ENCODE results near the gene ZNF14. TPM values are rescaled to one million over a fixed set of nuclear protein-coding genes. Genes with fewer than 3 reads are reported as not detected.

ZNF14 gene
- total and polyA plus RNA-seq, 2 experiments from 2014 or later: 4.6 to 7.3 TPM

DNA sequence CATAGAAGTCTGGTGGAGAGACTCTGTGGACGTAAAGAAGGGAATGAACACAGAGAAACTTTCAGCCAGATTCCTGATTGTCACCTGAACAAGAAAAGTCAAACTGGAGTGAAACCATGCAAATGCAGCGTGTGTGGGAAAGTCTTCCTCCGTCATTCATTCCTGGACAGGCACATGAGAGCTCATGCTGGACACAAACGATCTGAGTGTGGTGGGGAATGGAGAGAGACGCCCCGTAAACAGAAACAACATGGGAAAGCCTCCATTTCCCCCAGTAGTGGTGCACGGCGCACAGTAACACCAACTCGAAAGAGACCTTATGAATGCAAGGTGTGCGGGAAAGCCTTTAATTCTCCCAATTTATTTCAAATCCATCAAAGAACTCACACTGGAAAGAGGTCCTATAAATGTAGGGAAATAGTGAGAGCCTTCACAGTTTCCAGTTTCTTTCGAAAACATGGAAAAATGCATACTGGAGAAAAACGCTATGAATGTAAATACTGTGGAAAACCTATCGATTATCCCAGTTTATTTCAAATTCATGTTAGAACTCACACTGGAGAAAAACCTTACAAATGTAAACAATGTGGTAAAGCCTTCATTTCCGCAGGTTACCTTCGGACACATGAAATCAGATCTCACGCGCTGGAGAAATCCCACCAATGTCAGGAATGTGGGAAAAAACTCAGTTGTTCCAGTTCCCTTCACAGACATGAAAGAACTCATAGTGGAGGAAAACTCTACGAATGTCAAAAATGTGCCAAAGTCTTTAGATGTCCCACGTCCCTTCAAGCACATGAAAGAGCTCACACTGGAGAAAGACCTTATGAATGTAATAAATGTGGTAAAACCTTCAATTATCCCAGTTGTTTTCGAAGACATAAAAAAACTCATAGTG, 53.5 kb downstream of the ZNF14 start:
- 98% methylated on average over 20 of the region's 20 CpGs for WGBS (ENCODE audit: low lambda C conversion rate, missing lambda C conversion rate)
- Histone ChIP-seq H3K36me3 (replicated peaks; ENCODE audit: insufficient read depth, low read depth) (no peaks in the 10 kb centered on the region), H3K27me3 (no peaks in the 10 kb centered on the region), H3K4me3 (no peak overlapping the region), H4K20me1 (ENCODE audit: insufficient read depth, poor library complexity, severe bottlenecking) (no peaks in the 10 kb centered on the region), H3K9me3 (ENCODE audit: low read depth) (peaks cover 30% of the 10 kb centered on the region), H3K27ac (no peak overlapping the region), H2AFZ (no peak overlapping the region), H3K4me2 (no peak overlapping the region), H3K79me2 (peaks cover 9% of the 10 kb centered on the region), H3K4me1 (ENCODE audit: insufficient read depth) (no peaks in the 10 kb centered on the region), H3K9me2 (replicated peaks; ENCODE audit: insufficient read depth) (no peaks in the 10 kb centered on the region)
- TF ChIP-seq CTCF (IDR thresholded peaks at IDR 0.05; ENCODE audit: poor library complexity) (no peak), EZH2phosphoT487 (IDR thresholded peaks at IDR 0.05; ENCODE audit: low read depth, severe bottlenecking, unreplicated experiment) (no peak), EZH2 (IDR thresholded peaks at IDR 0.05; ENCODE audit: borderline replicate concordance) (no peak)
- no peak for DNase-seq (ENCODE audit: low spot score)

GRCh38 chr19:19677579-19677978, 55.3 kb downstream of the ZNF14 start:
- no peak for DNase-seq (ENCODE audit: low spot score)
- WGBS (ENCODE audit: low lambda C conversion rate, missing lambda C conversion rate): 95% methylated on average over 7 of the region's 7 CpGs
- Histone ChIP-seq H3K9me2 (replicated peaks; ENCODE audit: insufficient read depth) (no peaks in the 10 kb centered on the region), H3K9me3 (ENCODE audit: low read depth) (peaks cover 30% of the 10 kb centered on the region), H4K20me1 (ENCODE audit: insufficient read depth, poor library complexity, severe bottlenecking) (no peaks in the 10 kb centered on the region), H2AFZ (no peak overlapping the region), H3K27me3 (no peaks in the 10 kb centered on the region), H3K4me1 (ENCODE audit: insufficient read depth) (no peaks in the 10 kb centered on the region), H3K27ac (no peak overlapping the region), H3K4me3 (no peak overlapping the region), H3K36me3 (replicated peaks; ENCODE audit: insufficient read depth, low read depth) (no peaks in the 10 kb centered on the region), H3K79me2 (peaks cover 16% of the 10 kb centered on the region), H3K4me2 (no peak overlapping the region)
- no peak for TF ChIP-seq EZH2phosphoT487 (IDR thresholded peaks at IDR 0.05; ENCODE audit: low read depth, severe bottlenecking, unreplicated experiment)
- no peak for TF ChIP-seq EZH2 (IDR thresholded peaks at IDR 0.05; ENCODE audit: borderline replicate concordance)
- no peak for TF ChIP-seq CTCF (IDR thresholded peaks at IDR 0.05; ENCODE audit: poor library complexity)

DNA sequence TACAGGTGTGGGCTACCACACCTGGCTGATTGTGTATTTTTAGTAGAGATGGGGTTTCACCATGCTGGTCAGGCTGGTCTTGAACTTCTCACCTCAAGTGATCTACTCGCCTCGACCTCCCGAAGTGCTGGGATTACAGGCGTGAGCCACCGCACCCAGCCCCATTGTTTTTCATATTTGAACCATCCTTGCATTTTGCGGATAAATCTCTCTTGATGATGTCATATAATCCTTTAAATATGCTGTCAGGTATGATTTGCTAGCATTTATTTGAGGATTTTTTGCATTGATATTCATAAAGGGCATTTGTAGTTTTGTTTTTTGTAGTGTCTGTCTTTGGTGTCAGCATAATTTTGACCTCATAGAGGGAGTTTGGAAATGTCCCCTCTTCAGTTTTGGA, 58.6 kb downstream of the ZNF14 start:
- Histone ChIP-seq H3K79me2 (peaks cover 39% of the 10 kb centered on the region), H3K9me2 (replicated peaks; ENCODE audit: insufficient read depth) (no peaks in the 10 kb centered on the region), H3K27me3 (no peaks in the 10 kb centered on the region), H3K27ac (no peak overlapping the region), H4K20me1 (ENCODE audit: insufficient read depth, poor library complexity, severe bottlenecking) (no peaks in the 10 kb centered on the region), H3K4me3 (no peak overlapping the region), H3K4me1 (ENCODE audit: insufficient read depth) (peaks cover 11% of the 10 kb centered on the region), H3K36me3 (replicated peaks; ENCODE audit: insufficient read depth, low read depth) (no peaks in the 10 kb centered on the region), H2AFZ (no peak overlapping the region), H3K9me3 (ENCODE audit: low read depth) (peaks cover 20% of the 10 kb centered on the region), H3K4me2 (no peak overlapping the region)
- over 99% methylated on average over 6 of the region's 6 CpGs for WGBS (ENCODE audit: low lambda C conversion rate, missing lambda C conversion rate)
- no peak for DNase-seq (ENCODE audit: low spot score)
- no peak for TF ChIP-seq CTCF (IDR thresholded peaks at IDR 0.05; ENCODE audit: poor library complexity)
- TF ChIP-seq EZH2 (IDR thresholded peaks at IDR 0.05; ENCODE audit: borderline replicate concordance): no peak
- no peak for TF ChIP-seq EZH2phosphoT487 (IDR thresholded peaks at IDR 0.05; ENCODE audit: low read depth, severe bottlenecking, unreplicated experiment)

Measured in hepatocyte (in vitro differentiated cells).